Measurements from ENCODE around the gene GSN. TPM values are rescaled to one million over a fixed set of nuclear protein-coding genes. Genes with fewer than 3 reads are reported as not detected.

The GSN gene
- 400 and 411 TPM in 2 replicates for total RNA-seq

DNA sequence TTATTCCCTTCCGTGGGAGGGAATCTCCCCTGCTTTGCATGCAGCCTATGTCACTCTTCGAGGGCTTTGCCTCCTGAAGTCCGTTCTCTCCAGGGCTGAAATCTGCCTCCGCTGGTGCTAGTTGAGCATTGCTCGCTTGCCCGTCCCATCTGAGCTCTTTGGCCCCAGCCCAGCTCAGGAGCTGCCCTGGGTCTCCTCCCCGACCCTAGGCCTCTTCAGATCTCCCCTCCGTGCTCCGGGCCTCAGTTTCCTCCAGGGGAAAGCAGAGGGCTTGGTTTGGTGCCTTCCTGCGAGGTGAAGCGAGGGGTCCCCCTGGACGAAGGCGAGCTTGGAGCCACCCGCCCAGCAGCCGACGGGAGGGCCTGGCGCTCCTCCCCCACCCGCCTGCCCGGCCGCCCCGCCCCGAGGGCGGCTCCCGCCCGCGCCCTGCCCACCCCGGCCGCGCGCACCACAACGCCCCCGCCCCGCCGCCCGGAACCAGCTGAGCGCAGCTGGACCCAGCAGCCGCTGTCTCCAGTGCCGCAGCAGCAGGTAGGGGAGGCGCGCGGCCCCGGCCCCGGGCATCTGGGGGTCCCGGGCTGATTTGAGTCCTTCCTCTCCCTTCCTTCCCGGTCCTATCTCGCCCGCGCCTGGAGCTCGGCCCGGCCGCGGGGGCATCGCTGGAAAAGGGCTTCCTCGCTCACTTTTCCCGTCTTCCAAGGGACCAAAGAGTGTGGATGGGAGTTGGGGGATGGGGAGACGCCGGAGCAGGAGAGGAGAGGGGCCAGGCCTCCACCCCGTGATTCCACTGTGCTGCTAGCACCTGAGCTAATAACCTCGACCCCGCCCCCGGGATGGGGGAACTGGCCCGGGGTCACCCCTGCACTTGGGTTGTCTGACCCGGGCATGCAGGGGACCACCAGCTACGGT, at the start of gene GSN:
TSS of gene GSN (plus strand) at position 474 of the 909 bp plus-strand sequence. CDS start 33,810 bp downstream, outside the sequence.

DNA sequence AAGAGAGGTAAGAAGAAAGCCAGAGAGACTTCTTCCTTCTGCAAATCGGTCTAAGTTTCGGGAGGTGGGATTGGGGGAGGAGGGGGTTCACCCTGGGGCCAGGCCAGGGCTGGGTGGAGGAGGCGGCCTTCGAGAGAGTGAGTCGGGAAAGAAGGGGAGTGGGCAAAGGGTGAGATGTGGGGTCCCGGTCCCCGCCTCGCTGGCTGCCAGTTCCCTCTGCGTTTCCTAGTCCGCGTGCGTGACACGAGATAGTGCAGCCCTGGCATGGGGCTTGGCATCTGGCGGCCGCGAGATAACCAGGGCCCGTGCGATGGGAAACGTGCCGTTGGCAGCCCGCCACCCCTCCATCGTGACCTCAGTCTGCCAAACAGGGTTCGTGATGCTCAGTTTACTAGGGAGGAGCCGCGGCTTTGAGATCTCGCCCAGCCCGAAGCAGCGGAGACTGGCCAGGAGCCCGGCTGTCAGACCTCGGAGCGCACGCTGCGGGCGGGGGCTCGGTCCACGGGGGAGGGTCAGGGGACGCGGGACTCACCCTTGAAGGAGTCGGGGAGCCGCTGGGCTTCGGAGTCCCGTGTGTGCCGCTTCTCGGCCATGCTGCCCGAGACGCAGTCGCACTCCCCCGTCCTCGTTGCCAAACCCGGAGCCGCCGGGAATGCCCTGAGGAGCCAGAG, 101.8 kb downstream of the GSN start, which contains the start of gene STOM:
TSS of gene STOM (minus strand) at position 656 of the 671 bp plus-strand sequence. CDS start at position 593, 63 bp downstream.

Other genes starting within 250 kb of the GSN start
- 4.5 and 4.8 TPM in 2 replicates for gene C5, start 217.9 kb upstream of the GSN start, total RNA-seq
- gene CNTRL, start 193.2 kb upstream of the GSN start, total RNA-seq = 2.9 and 4.4 TPM in 2 replicates
- 15.6 and 17.2 TPM in 2 replicates for gene RAB14, start 66.3 kb upstream of the GSN start, total RNA-seq
- 366 and 500 TPM in 2 replicates for gene STOM, start 102.1 kb downstream of the GSN start, total RNA-seq
- gene GGTA1, start 231.7 kb downstream of the GSN start, total RNA-seq = not detected in 2 replicates